GM19468 (cell line): ENCODE data around the gene XIAP.

Experiments
- ATAC-seq: cut with Tn5 transposase; IDR thresholded peaks from one replicate; pipeline ENCODE4 v1.9.1; 2021; ENCODE audit warnings: mild to moderate bottlenecking, moderate library complexity, moderate number of reproducible peaks; ENCODE audit not compliant: unreplicated experiment; ENCODE audit errors: extremely low read depth

XIAP gene

GRCh38 chrX:123949846-123950245 is 90.0 kb downstream of the XIAP start:
- no peak for ATAC-seq

GRCh38 chrX:123959281-123960063 is 99.6 kb downstream of the XIAP start:
- no peak for ATAC-seq

- ATAC-seq: no peak
These were observed 101.1 kb downstream of the XIAP start for GRCh38 chrX:123960956-123961267.

GRCh38 chrX:123961268-123962005 is 101.6 kb downstream of the XIAP start, which contains the start of gene STAG2:
TSS of gene STAG2 (plus strand) at chrX:123961706. CDS start at chrX:124022628, 60,922 bp downstream.
- ATAC-seq: no peak

- no peak for ATAC-seq
These were observed 102.2 kb downstream of the XIAP start for GRCh38 chrX:123962006-123962467.

- ATAC-seq: peak; percentile 37
These were observed 103.0 kb downstream of the XIAP start for GRCh38 chrX:123962794-123963373.
